ENCODE data around the gene ZMAT3.

DNA sequence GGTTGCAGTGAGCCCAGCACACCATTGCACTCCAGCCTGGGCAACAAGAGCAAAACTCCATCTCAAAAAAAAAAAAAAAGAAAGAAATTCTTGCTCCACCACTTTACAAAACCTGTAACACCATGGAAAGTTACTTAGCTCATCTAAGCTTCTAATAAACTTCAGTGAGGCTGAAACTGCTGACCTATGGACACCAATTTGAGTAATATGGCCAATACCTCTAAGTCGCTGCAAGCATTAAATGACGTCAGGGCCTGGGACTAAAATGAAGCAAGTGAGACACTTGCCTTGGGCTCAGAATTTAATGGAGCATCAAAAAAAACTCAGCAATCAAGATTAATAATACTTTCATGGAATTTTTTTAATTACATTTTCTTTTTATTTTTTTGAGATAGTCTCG, 42.5 kb downstream of the ZMAT3 start:
- TF ChIP-seq CTCF (IDR thresholded peaks at IDR 0.05) (no peak), POLR2A (IDR thresholded peaks at IDR 0.05) (no peak)

All from esophagus squamous epithelium (tissue), 4 donors.